GM21390 (cell line): ENCODE measurements around the gene ANKRD55.
"Not testable (repeated sequence)": the region's sequence is repeated elsewhere in the genome, so short reads cannot be mapped to it uniquely, and the experiment has no call there.

Experiments used
- ATAC-seq: cut with Tn5 transposase; IDR thresholded peaks from one replicate; pipeline ENCODE4 v1.9.1; 2021; ENCODE audit not compliant: unreplicated experiment

ANKRD55 gene

GRCh38 chr5:56211298-56211865, 21.7 kb downstream of the ANKRD55 start:
- ATAC-seq: no peak

GRCh38 chr5:56208681-56209080, 24.4 kb downstream of the ANKRD55 start:
- ATAC-seq: no peak

GRCh38 chr5:56207537-56207936, 25.6 kb downstream of the ANKRD55 start:
- no peak for ATAC-seq

- no peak for ATAC-seq
Measured at GRCh38 chr5:56206126-56206910, 26.8 kb downstream of the ANKRD55 start.

GRCh38 chr5:56203936-56204335, 29.2 kb downstream of the ANKRD55 start:
- not testable (repeated sequence) for ATAC-seq

GRCh38 chr5:56202483-56202882, 30.6 kb downstream of the ANKRD55 start:
- no peak for ATAC-seq

GRCh38 chr5:56201762-56202261, 31.3 kb downstream of the ANKRD55 start:
- ATAC-seq: not testable (repeated sequence)

GRCh38 chr5:56200971-56201666, 32.0 kb downstream of the ANKRD55 start:
- peak; percentile 97 for ATAC-seq

GRCh38 chr5:56195016-56195415, 38.1 kb downstream of the ANKRD55 start:
- ATAC-seq: no peak

- ATAC-seq: no peak
Measured at GRCh38 chr5:56192246-56192645, 40.9 kb downstream of the ANKRD55 start.

GRCh38 chr5:56191656-56192055, 41.5 kb downstream of the ANKRD55 start:
- ATAC-seq: no peak

GRCh38 chr5:56190497-56190896, 42.6 kb downstream of the ANKRD55 start:
- no peak for ATAC-seq

GRCh38 chr5:56185768-56186311, 47.3 kb downstream of the ANKRD55 start:
- no peak for ATAC-seq

GRCh38 chr5:56183506-56183905, 49.6 kb downstream of the ANKRD55 start:
- ATAC-seq: no peak

- no peak for ATAC-seq
Measured at GRCh38 chr5:56179442-56179841, 53.7 kb downstream of the ANKRD55 start.

GRCh38 chr5:56178823-56179222, 54.3 kb downstream of the ANKRD55 start:
- no peak for ATAC-seq

- no peak for ATAC-seq
Measured at GRCh38 chr5:56176871-56177533, 56.1 kb downstream of the ANKRD55 start.

GRCh38 chr5:56176155-56176798, 56.9 kb downstream of the ANKRD55 start:
- no peak for ATAC-seq

- ATAC-seq: no peak
Measured at GRCh38 chr5:56175488-56175887, 57.6 kb downstream of the ANKRD55 start.

- no peak for ATAC-seq
Measured at GRCh38 chr5:56175021-56175420, 58.1 kb downstream of the ANKRD55 start.

- no peak for ATAC-seq
Measured at GRCh38 chr5:56172241-56172640, 60.9 kb downstream of the ANKRD55 start.
